Upper lobe of left lung (tissue), 4 donors: ENCODE data around the gene NDUFB2.

ENCODE experiments used
- EP300 ChIP-seq, 4 donors: sonication (generic); formaldehyde crosslinking; IDR thresholded peaks; one replicate each; pipeline ENCODE4 v1.5.1; 2017; ENCODE audit warnings: antibody characterized with exemption in 4 of 4, control low read depth in 2 of 4
- POLR2A ChIP-seq, 4 donors: fragments of 450-650 bp; IDR thresholded peaks; one replicate each; pipeline ENCODE4 v1.5.1; 2016 to 2017; ENCODE audit warnings: antibody characterized with exemption in 4 of 4, mild to moderate bottlenecking in 2 of 4
- POLR2AphosphoS5 ChIP-seq, 2 donors: sonication (generic); formaldehyde crosslinking; IDR thresholded peaks; one replicate each; pipeline ENCODE4 v1.5.1; 2017; ENCODE audit warnings: antibody characterized with exemption in 2 of 2
- TF ChIP-seq, protein P1 (sequence below), 6 experiments: fragments of 450-650 bp in 4 of 6; fragments of 200-600 bp in 2 of 6; sonication (generic) in 2 of 6; IDR thresholded peaks; one replicate each; pipeline ENCODE4 v1.5.1; 2016 to 2019; ENCODE audit warnings: antibody characterized with exemption in 6 of 6

DNA sequence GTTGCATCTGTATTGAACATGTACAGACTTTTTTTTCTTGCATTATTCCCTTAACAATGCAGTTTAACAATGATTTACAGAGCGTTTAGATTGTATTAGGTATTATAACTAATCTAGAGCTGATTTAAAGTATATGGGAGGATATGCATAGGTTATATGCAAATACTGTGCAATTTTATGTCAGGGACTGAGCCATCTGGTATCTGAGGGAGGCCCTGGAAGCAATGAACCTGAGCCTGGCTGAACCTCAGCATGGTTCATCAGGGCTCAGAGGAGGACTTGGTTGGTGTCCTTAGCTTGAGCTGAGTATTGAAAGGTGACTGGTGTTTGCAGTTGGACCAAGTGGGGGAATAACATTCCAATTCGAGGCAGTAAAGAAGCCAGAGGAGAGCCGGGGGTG lies 19.0 kb upstream of the NDUFB2 start:
- TF ChIP-seq POLR2AphosphoS5 (IDR thresholded peaks at IDR 0.05) (no peak), POLR2A (IDR thresholded peaks at IDR 0.05) (no peak), EP300 (IDR thresholded peaks at IDR 0.05) (no peak)
- TF ChIP-seq, protein P1, sequence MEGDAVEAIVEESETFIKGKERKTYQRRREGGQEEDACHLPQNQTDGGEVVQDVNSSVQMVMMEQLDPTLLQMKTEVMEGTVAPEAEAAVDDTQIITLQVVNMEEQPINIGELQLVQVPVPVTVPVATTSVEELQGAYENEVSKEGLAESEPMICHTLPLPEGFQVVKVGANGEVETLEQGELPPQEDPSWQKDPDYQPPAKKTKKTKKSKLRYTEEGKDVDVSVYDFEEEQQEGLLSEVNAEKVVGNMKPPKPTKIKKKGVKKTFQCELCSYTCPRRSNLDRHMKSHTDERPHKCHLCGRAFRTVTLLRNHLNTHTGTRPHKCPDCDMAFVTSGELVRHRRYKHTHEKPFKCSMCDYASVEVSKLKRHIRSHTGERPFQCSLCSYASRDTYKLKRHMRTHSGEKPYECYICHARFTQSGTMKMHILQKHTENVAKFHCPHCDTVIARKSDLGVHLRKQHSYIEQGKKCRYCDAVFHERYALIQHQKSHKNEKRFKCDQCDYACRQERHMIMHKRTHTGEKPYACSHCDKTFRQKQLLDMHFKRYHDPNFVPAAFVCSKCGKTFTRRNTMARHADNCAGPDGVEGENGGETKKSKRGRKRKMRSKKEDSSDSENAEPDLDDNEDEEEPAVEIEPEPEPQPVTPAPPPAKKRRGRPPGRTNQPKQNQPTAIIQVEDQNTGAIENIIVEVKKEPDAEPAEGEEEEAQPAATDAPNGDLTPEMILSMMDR (IDR thresholded peaks at IDR 0.05): no peak
